GM12873 (cell line): Measurements from ENCODE around the gene SLC35F3.

Source experiments
- CTCF ChIP-seq: IDR thresholded peaks from 2 replicates; pipeline ENCODE4 v1.5.1; 2012; ENCODE audit warnings: low read depth, mild to moderate bottlenecking, moderate library complexity, low read length, control low read depth; ENCODE audit not compliant: insufficient read depth; ENCODE audit errors: missing control alignments

SLC35F3 gene

GRCh38 chr1:234246638-234247116, 342.2 kb downstream of the SLC35F3 start:
- TF ChIP-seq CTCF: no peak

GRCh38 chr1:234250747-234251146, 346.3 kb downstream of the SLC35F3 start:
- no peak for TF ChIP-seq CTCF

- no peak for TF ChIP-seq CTCF
Measured at GRCh38 chr1:234253732-234254131, 349.3 kb downstream of the SLC35F3 start.

- TF ChIP-seq CTCF: no peak
Measured at GRCh38 chr1:234256359-234256758, 351.9 kb downstream of the SLC35F3 start.

- TF ChIP-seq CTCF: no peak
Measured at GRCh38 chr1:234258071-234258470, 353.6 kb downstream of the SLC35F3 start.

- TF ChIP-seq CTCF: no peak
Measured at GRCh38 chr1:234260578-234260977, 356.1 kb downstream of the SLC35F3 start.

GRCh38 chr1:234261545-234261944, 357.1 kb downstream of the SLC35F3 start:
- TF ChIP-seq CTCF: no peak

- no peak for TF ChIP-seq CTCF
Measured at GRCh38 chr1:234262007-234262753, 357.7 kb downstream of the SLC35F3 start.
